NCI-H345 (cell line): Measurements from ENCODE around the gene NPNT.

ENCODE experiments used
- DNase-seq: peaks from one replicate; lab custom pipeline; 2025; lab: John Stamatoyannopoulos, UW

Gene NPNT

DNA sequence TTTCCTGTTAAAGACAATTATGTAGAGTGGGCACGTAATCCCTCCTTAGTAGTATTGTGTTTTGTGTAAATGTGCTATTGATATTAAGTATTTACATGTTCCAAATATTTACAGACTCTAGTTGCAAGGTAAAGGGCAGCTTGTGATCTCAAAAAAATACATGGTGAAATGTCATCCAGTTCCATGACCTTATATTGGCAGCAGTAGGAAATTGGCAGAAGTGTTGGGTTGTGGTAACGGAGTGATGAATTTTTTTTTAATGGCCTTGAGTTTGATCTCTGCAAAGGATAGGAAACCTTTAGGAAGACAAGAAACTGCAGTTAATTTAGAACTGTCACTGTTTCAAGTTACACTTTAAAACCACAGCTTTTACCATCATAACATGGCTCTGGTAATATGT is 74.3 kb downstream of the NPNT start:
- no peak for DNase-seq

DNA sequence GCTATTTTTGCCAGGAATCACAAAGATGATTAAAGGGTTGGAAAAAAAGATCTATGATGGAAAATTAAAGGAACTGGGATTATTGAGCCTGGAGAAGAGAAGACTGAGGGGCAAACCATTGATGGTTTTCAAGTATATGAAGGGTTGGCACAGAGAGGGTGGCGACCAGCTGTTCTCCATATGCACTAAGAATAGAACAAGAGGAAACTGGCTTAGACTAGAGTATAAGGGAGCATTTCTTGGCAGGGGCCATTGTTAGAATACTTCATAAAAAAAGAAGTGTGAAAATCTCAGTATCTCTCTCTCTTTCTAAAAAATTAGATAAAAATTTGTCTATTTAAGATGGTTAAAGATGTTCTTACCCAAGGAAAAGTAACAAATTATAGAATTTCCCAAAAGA is 75.1 kb downstream of the NPNT start:
- DNase-seq = no peak

DNA sequence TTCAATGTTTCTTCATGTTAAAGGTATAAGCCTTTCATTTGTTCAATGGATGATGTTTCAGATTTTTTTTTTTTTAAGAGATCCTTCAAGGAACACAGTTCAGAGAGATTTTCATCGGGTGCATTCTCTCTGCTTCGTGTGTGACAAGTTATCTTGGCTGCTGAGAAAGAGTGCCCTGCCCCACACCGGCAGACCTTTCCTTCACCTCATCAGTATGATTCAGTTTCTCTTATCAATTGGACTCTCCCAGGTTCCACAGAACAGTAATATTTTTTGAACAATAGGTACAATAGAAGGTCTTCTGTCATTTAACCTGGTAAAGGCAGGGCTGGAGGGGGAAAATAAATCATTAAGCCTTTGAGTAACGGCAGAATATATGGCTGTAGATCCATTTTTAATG is 75.8 kb downstream of the NPNT start:
- no peak for DNase-seq

DNA sequence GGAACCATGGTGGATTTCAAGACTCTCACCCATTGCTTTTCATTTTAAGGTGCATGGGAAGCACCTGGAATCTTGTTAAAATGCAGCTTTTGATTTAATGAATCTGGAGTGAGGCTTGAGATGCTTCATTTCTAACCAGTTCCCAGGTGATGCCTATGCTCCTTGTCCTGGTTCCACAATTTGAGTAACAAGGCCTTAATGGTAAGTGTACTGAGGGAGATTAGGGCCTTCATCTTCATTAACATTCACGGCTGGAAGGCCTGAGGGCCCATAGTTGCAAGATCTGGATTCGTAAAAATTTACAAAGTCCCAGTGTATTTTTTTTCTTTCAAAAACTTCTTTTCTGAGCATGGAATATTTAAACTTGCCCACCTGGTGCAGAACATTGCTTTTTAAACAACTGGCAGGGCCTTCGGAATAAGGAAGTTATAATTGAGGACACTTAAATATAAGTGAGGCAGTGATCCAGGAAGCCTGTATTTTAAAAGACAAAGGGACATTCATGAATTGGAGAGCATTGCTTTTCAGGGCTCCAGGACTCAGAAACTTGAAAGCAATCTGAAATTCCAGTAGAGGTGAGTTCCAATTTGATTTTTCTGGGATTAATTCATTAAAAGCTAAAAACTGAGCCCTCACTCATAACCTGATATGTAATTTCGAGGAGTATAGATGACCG is 77.8 kb downstream of the NPNT start:
- no peak for DNase-seq

DNA sequence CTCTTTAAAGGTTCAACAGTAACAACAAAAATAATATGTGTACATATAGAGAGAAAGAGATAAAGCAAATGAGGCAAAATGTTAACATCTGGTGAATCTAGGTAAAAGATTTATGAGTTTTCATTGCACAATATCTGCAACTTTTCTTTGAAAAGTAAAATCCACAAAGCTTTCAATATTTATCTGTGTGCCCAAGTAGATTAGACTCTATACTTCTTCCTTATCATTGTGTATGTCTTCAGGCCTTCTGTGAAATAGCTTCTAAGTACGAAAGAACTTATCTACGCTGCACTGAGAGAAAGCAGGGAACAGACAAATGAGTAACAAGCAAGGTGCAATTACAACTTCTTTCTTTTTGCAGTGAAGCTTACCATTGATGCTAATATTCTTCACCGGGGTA is 81.6 kb downstream of the NPNT start:
- DNase-seq = no peak

DNA sequence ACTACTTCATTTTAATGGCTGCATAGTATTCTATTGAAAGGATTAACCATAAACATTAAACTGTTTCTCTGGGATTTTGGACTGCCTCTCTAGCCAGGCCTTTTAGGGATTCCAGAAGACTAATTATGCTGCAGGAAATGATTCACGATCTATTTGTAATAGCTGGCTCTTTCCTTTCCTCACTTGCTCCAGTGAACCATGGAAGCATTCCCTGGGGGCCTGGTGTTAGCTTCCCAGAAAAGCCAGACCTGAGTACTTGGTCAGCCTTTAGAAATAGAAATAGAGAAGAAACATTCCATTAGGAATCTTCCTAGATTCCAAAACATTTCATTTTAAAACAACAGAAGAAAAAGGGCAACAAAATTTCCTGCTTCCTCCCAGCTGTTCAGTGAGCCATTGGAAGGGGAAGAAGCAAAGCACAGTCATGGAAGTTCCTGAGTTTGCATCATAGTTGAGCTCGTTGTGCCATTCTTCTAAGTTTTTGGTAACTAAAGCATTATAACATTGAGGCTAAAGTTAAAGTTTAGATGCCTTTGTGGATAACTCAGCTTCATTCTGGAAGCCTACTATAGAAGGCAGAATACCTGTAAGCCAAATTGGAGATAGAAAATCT is 83.5 kb downstream of the NPNT start:
- DNase-seq = no peak

DNA sequence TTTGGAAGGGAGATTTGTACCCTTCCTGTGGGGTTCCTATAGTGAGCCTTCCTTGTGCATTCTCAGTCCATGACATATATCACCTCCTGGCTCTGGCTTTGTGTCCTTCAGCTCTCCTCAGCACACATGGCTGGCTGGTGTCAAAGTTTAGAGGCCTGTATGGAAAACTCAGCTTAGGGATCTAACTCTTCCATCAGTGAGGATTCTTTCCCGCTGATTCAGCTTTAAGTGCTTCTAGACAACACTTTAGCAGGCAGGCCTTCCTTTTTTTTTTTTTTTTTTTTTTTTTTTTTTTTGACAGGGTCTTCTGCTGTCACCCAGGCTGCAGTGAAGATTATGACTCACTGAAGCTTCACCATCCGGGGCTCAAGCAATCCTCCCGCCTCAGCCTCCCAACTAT is 84.2 kb downstream of the NPNT start:
- no peak for DNase-seq

DNA sequence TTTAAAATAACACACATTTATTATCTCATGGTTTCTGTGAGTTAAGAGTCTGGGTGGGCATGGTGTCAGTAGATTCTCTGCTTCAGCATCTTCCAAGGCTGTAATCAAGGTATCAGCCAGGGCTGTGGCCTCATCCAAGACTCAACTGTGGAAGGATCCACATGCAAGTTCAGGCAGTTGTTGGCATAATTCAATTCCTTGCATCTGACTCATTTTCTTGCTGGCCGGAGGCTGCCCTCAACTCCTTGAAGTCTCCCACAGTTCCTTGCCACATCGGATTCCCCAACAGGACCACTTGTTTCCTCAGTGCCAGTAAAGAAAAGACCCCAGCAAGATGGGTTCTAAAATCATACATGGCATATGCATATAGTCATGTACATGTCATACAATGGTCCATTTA is 93.4 kb downstream of the NPNT start:
- no peak for DNase-seq

DNA sequence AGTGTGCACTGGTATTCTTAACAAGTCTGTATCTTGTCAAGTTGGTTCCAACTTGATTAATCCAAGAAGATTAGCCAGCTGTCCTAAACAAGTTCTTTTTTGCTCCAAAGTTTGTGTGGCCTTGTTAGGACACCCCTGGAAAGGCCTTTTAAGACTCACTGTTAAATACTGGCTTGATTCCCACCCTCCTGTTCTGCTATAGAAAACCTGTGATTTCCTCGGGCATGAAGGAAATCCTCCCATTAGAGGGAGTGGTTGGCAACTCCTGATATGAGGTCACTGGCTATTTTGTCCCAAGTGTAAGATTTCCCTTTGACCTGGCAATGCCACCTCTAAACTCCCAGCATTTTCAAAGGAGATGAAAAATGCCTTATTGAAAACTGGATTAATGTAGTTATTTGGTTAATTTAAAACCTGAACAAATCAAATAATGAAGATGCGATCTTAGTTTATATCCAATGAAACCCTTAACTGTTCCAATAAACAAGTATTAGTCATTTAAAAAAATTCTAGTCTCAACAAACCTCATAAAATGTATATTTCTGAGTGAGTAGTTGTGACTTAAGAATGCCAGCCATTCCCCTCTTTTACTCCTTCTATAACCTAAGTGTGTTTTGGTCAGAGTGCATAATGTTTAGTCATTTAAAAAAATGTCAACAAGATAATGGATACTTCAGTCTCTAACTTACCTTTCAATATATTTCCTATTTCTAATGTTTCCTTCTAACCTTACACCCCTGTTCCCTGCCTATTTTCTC is 94.4 kb downstream of the NPNT start:
- no peak for DNase-seq

DNA sequence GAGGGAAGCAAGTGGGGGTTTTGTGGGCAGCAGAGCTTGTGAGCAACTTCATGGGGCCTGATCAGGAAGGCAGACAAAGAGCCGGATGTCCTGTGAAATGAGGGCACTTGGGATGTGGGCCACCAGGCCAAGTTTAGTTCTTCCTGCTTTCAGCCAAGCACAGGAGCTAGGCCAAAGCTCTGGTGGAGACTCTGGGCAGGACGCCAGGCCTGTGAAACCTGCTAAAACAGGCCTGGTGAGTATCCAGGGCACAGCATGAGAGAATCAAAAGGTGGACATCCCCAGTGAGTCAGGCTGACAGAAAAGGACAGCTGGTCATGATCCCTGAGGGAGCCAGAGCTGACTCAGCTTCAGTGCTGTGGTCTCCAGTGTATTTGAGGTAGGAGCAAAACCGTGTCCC is 95.7 kb downstream of the NPNT start:
- no peak for DNase-seq

DNA sequence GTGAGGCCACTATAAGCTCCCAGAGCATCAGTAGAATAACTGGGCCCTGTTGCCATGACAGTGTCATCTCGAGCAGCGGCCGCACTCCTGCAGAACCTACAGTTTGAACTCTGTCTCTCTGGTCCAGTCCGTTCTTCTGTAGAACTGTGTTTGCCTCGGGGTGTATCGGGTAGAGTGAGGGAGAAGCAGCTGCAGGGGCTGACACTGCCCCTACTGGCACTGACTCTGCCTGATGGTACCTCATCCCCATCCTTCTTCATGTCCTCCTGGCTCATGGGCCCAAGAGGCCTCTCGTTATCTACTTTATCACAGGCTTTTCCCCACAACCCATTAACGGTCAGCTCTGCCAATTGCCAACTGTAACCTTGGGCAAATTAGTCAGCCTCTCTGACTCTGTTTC is 96.5 kb downstream of the NPNT start:
- DNase-seq = no peak

DNA sequence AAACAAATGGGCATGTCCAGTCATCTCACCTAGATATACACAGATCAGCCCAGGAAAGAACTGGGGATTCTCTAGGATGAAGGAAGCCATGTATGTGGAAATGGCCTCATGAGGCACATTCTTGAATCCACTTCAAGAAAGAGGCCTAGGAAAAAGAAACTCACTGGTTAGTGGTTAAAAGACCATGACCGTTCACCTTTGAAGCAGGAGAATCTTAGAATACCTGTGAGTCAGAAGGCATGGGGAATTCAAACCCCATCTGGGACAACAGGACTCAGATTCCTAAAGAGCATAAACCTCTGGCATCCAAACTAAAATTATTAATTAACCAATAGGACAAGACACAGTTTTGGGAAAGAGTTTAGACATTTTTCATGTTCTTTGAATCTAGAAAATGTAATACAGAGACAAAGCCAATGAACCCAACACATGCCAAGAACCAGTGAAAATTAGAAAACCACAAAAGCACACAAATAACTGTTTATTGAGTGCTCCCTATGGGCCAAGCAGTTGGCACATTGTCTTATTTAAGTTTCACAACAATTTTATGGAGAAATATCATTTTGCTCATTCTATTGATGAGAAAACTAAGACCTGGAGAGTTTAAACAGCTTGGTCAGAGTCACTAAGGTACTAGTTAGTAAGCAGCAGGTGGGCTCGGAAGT is 97.5 kb downstream of the NPNT start:
- no peak for DNase-seq

DNA sequence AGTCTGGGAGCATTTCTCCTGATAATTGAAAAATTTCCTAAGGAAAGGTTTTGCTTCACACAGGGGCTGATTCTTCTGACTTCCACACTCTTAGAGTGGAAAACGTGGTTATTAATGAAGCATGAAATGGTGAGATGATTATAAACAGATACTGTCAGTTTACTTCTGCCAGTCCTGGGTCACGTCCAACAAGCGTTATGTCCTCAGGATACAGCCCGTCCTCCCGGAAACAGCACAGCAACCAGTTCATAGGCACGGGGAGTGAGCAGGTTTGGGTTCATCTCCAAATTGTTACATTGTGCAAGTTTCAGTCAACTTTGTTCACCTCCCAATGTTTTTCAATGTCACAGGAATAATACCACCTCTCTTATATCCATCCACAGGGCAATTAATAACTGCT is 98.8 kb downstream of the NPNT start:
- no peak for DNase-seq

DNA sequence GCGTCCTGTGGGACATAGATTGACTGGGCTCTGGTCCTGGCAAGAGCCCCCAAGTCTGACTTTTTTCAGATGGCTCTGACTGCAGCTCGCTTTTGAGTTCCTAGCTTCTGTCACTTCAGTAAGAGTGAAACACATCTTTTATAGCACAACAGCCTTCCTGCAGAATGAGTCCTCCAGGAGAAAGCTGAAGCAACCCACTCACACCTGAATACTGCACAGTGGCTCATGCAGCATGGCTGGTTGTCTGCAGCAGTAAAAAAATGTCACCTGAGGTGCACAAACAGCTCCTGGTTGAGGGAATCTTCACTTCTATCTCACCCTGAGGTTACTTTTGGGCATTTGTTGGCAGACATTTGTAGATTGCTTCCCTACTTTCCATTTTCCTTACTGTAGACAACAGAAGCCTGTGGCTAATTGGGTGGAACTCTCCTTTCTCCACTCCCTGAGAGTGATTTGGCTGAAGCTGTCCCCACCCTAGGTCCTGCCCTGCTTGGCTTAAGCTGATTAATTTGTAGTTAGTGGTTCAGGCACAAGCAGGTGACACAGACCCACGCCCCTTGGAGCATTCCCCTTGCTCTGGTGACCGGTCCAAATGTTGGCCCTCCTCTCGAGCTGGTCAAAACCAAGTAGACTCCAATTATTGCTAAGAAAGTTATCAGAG is 99.7 kb downstream of the NPNT start:
- no peak for DNase-seq

DNA sequence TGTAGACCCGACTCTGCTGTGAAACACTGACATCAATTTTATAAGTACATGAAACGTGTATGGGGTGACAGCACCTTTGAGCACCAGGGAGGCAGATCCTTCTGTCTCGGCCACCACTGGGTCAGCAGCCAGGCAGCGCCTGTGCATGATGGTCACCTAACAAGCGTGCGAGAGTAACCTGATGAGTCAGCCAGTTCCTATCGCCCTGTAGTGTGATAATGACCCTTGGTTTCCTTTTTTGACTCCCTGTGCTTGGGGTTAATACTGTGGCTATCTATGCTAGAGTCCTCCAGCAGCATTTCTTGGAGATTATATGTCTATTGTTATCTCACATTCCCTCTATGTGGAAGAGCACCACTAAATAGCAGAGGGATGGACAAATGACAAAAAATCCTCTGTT is 101.6 kb downstream of the NPNT start:
- DNase-seq = no peak

DNA sequence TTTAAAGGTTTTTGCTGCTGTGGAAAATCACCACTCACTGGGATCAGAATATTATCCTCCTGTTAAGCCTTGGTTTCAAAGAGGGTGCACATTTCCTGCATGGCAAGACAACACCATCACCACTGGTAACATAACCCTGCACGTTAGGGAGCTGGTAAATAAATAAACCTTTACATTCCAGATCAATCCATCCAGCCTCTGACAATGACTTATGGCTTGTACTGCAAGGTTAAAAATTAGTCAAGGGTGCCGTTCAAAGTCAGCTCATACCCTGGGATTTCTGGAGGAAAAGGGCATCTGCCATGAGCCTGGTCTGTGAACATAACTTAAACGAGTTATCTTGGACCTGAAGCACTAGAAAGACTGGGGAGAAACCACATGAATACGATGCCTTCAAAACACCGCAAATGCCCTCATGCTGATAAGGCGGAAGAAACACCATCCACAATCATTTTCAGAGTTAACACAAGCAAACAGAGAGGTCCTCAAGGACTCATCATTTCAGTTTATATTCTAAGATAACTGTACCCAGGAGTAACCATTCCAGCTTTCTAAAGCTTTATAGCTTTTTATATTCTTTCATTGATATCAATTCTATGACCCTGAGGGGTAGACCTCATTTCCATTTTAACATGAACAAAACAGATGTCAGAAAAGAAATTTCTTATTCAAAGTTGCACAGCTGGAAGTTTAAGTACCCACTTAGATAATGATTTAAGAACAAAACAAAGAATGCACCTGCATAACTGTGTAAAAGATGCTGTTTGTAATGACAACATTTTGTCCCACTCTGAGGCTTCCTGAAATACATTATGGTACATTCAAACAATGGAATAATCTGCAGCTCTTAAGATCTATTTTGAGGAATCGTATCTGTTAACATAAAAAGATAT is 103.1 kb downstream of the NPNT start:
- peak; percentile 22 for DNase-seq

DNA sequence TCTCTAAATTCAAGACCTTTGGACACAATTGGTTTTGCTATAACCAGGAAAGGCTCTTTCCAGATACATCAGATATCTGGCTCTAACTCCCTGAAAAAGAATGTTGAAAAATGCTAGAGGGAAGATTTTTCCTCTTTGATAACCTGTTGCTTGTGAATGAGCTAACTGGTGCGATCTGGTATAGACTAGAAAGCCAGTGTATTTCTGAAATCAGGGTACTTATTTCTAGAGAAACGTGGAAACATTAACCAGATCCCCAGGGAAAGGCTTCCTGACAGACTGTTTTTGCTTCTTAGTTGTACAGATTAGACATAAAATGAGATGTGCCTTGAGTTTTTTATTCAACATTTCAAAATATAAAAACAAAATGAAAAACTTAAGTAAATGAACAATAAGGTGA is 107.7 kb downstream of the NPNT start:
- DNase-seq = no peak

DNA sequence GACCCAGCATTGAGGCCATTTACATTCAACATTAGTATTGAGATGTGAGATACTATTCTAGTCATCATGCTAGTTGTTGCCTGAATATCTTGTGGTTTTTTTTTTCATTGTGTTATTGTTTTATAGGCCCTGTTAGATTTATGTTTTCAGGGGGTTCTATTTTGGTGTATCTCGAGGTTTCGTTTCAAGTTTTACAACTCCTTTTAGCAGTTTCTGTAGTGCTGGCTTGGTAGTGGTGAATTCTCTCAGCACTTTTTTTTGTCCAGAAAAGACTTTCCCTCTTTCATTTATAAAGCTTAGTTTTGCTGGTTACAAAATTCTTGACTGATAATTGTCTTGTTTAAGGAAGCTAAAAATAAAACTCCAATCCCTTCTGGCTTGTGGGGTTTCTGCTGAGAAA is 115.5 kb downstream of the NPNT start:
- DNase-seq = no peak

DNA sequence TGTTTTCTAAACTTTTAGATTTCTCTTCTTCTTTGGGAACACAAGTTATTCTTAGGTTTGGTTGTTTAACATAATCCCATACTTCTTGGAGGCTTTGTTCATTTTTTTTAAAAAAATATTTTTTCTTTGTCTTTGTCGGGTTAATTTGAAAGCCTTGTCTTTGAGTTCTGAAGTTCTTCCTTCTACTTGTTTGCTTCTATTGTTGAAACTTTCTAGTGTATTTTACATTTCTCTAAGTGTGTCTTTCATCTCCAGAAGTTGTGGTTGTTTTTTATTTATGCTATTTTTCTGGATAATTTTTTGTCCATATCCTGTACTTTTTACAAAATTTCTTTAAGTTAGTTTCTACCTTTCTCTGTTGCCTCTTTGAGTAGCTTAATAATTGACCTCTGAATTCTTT is 116.1 kb downstream of the NPNT start:
- DNase-seq = no peak

DNA sequence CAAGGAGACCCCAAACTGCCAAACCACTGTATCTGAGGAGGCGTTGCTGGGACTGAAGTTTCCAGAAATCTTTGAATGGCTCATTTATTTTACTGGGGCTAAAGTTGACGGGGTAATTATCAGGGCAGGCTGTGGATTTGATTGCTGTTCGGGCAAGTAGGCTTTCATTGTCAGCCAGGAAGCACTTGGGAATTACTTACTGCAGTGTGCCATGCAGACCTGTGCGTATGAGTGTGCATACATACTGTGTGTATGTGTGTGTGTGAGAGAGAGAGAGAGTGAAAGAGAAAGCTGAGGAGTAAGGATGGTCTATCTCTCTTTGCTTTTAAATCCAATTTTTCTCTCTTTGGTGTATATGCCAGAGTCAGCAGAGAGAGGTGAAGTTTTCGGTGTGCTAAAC is 122.7 kb downstream of the NPNT start:
- no peak for DNase-seq

DNA sequence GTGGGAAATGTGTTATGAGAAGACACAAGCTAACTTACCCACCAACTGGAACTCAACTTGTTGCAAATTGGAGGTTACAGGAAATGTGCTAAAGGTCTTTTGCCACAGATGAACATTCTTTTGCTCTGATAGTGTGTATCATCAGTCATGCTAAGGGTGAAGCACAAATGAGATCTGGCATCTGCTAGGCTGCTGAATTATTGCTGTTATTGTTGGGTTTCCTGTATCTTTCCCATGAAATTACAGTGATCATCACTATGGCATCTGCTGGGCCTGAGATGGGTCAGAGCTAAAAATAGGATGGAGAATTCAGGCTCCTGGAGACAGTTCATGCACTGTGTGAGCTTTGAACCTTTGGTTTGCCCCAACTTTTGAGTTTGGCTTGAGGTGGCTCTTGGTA is 124.5 kb downstream of the NPNT start:
- DNase-seq = no peak
